ENCODE data around the gene ERGIC3.

GRCh38 chr20:35601990-35602389 lies 60.1 kb downstream of the ERGIC3 start:
- TF ChIP-seq POLR2A (IDR thresholded peaks at IDR 0.05) (no peak), CTCF (IDR thresholded peaks at IDR 0.05) (no peak)

Measured in gastroesophageal sphincter (tissue), 3 donors.